ENCODE data around the gene AIPL1.

DNA sequence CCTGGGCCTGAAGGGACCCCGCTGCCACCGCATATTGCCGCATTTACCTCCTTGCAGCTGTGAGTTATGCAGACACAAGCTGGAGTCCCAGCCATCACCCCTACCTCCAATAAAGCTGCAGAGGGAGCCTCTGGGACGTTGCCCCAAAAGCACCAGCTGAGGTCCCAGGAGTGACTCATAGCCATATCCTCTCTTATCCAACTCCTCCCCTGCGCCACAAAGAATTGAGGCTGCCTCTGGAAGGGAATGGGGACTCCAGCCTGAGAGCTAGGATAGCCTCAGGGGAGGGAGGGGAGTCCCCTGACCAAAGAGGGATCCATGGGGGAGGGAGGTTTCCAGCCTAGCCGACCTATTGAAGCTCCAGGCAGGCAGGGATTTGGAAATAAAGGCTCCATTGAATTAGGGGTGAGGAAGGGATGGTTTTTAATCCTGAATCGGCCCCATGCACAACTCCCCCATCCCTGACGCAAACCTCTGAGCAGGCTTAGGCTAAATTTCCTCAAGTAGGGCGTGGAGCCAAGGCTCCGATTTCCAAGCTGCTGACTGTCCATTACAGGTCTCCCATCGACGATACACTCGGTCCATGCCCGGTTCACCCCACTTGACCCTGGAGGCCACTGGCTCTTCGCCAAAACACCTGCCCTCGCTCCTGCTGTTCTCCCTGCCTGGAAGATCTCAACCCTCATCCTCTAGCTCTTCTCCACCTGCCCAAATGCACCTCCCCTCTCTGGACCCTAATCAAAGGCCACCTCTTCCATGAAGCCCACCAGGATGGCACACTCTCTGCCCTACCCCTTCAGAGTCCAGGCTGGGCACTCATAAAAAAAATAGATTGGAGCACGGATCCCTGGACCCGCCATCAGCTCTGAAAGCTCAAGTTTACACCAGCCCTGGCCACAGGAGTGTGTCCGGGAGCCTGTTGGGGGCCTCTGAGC, 36.9 kb upstream of the AIPL1 start:
- TF ChIP-seq, protein P1, sequence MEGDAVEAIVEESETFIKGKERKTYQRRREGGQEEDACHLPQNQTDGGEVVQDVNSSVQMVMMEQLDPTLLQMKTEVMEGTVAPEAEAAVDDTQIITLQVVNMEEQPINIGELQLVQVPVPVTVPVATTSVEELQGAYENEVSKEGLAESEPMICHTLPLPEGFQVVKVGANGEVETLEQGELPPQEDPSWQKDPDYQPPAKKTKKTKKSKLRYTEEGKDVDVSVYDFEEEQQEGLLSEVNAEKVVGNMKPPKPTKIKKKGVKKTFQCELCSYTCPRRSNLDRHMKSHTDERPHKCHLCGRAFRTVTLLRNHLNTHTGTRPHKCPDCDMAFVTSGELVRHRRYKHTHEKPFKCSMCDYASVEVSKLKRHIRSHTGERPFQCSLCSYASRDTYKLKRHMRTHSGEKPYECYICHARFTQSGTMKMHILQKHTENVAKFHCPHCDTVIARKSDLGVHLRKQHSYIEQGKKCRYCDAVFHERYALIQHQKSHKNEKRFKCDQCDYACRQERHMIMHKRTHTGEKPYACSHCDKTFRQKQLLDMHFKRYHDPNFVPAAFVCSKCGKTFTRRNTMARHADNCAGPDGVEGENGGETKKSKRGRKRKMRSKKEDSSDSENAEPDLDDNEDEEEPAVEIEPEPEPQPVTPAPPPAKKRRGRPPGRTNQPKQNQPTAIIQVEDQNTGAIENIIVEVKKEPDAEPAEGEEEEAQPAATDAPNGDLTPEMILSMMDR (IDR thresholded peaks at IDR 0.05) = no peak
- no peak for TF ChIP-seq POLR2A (IDR thresholded peaks at IDR 0.05)
